Measurements from ENCODE around the gene PIP5K1B.

The PIP5K1B gene

DNA sequence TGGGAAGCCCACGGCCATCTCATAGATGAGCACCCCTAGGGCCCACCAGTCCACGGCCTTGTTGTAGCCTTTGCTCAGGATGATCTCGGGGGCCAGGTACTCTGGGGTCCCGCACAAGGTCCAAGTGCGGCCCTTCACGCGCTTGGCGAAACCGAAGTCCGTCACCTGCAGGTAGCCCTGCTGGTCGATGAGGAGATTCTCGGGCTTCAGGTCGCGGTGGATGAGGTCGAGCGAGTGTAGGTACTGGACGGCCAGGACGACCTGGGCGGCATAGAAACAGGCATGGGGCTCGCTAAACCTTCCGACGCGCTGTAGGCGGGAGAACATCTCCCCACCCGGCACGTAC is 308.3 kb downstream of the PIP5K1B start:
- no peaks in the 10 kb centered on the region for H3K9me3 ChIP-seq (ENCODE audit: control insufficient read depth, low read length)

DNA sequence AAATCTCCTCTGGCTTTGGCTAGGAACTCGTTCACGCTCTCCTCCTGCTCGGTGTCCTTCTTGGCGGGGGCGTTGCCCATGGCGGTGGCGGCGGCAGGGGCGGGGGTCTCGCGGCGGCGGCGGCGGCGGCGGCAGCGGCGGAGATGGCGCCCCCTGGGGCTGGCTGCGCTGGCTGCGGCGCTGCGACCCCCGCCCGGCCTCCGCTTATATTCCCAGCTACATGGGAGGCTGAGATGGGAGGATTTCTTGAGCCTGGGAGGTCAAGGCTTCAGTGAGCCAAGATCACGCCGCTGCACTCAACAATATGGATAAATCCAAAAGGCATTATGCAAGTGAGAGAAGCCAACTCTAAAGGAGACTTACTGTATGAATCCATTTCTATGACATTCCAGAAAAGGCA is 309.0 kb downstream of the PIP5K1B start, which contains the start of gene PRKACG:
Gene PRKACG, minus strand, starts transcription at position 101 of the 400 bp plus-strand sequence. Its CDS starts 21 bp downstream, at position 80.
- Histone ChIP-seq H3K4me1 (no peaks in the 10 kb centered on the region), H3K27me3 (ENCODE audit: control insufficient read depth, insufficient read depth, low read length) (no peaks in the 10 kb centered on the region), H3K4me2 (ENCODE audit: low read length) (no peak within 1 kb of the TSS), H3K79me2 (no peaks in the 10 kb centered on the region), H3K36me3 (ENCODE audit: control insufficient read depth, insufficient read depth, low read length) (no peaks in the 10 kb centered on the region), H3K27ac (no peak within 1 kb of the TSS), H3K9me3 (ENCODE audit: control insufficient read depth, low read length) (no peaks in the 10 kb centered on the region), H3K4me3 (ENCODE audit: low read depth, low read length) (no peak within 1 kb of the TSS), H2AFZ (no peak within 1 kb of the TSS), H3K9ac (no peak within 1 kb of the TSS)
- TF ChIP-seq, protein P1, sequence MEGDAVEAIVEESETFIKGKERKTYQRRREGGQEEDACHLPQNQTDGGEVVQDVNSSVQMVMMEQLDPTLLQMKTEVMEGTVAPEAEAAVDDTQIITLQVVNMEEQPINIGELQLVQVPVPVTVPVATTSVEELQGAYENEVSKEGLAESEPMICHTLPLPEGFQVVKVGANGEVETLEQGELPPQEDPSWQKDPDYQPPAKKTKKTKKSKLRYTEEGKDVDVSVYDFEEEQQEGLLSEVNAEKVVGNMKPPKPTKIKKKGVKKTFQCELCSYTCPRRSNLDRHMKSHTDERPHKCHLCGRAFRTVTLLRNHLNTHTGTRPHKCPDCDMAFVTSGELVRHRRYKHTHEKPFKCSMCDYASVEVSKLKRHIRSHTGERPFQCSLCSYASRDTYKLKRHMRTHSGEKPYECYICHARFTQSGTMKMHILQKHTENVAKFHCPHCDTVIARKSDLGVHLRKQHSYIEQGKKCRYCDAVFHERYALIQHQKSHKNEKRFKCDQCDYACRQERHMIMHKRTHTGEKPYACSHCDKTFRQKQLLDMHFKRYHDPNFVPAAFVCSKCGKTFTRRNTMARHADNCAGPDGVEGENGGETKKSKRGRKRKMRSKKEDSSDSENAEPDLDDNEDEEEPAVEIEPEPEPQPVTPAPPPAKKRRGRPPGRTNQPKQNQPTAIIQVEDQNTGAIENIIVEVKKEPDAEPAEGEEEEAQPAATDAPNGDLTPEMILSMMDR (IDR thresholded peaks at IDR 0.05), result no peak

More for the DNA sequence above, 308.3 kb downstream of the PIP5K1B start:
- Histone ChIP-seq H3K36me3 (ENCODE audit: control insufficient read depth, insufficient read depth, low read length) (no peaks in the 10 kb centered on the region), H3K27me3 (ENCODE audit: control insufficient read depth, insufficient read depth, low read length) (no peaks in the 10 kb centered on the region), H3K4me2 (ENCODE audit: low read length) (no peak overlapping the region), H2AFZ (no peak overlapping the region), H3K79me2 (no peaks in the 10 kb centered on the region), H3K4me1 (no peaks in the 10 kb centered on the region), H3K4me3 (ENCODE audit: low read depth, low read length) (no peak overlapping the region), H3K27ac (no peak overlapping the region), H3K9ac (no peak overlapping the region)
- TF ChIP-seq, protein P1 (IDR thresholded peaks at IDR 0.05), result no peak

DNA sequence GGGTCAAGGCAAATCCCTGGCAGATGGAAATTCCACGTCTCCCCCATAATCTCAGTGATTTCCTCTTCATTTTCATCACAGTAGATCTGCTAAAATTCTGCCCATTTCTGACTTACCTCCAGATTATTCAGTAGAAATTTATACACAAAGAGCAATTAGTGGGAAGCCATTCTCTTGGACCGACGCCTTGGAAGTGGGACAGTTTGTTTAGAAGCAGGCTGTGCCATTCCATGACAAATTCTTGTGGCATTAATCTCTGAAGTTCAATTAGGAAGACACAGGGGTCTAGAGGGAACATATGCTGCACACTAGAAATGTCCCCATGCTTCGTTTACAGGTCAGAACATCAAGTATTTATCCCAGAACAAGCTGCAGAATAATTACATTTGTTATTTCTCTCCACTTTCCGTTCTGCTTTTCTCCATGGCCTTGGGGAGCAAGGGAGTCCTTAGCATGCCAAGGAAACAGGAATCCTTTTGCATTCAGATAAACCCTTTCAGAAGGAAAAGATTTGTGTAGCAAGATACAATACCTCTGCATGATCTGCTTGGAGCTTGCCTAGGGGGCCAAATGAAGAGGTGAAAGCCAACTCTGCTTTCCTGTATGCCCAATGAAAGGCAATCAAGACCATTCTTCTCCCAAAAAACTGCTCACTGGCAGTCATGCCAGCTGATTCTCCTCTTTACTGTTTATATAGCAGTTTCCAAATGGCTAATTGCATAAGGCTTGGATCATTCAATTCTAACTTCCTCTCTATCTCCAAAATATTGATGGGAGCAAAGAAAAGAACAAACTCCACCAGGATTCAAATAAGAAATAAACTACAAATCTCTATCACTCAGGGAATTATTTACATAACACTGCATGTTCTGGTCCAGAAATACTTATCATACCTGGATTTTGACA is 311.4 kb downstream of the PIP5K1B start:
- H3K9me3 ChIP-seq (ENCODE audit: control insufficient read depth, low read length), result no peaks in the 10 kb centered on the region
- TF ChIP-seq, protein P1 (IDR thresholded peaks at IDR 0.05), result no peak
- H3K27ac ChIP-seq, result no peak overlapping the region
- H3K9ac ChIP-seq, result no peak overlapping the region
- H2AFZ ChIP-seq, result no peak overlapping the region
- H3K4me1 ChIP-seq, result no peaks in the 10 kb centered on the region
- H3K4me2 ChIP-seq (ENCODE audit: low read length), result no peak overlapping the region
- H3K4me3 ChIP-seq (ENCODE audit: low read depth, low read length), result no peak overlapping the region
- H3K27me3 ChIP-seq (ENCODE audit: control insufficient read depth, insufficient read depth, low read length), result no peaks in the 10 kb centered on the region
- no peaks in the 10 kb centered on the region for H3K79me2 ChIP-seq
- H3K36me3 ChIP-seq (ENCODE audit: control insufficient read depth, insufficient read depth, low read length), result no peaks in the 10 kb centered on the region

DNA sequence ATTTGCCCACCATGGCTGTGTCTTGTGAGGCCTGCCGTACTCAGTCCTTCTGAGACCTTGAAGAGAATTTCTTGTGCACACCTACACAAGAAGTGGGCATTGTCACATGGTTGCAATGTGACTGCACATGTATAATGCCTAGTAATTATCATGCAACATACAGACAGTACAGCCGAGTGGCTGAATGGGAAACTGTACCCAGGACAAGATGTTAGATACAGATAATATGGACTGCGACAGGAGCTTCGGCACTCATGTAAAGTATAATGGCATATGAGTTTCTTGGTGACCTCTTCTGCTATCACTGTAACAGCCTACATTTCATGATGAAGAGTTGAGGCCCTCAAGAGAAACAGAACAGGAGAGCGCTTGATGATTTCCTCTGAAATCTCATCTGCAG is 313.7 kb downstream of the PIP5K1B start:
- Histone ChIP-seq H3K9me3 (ENCODE audit: control insufficient read depth, low read length) (no peaks in the 10 kb centered on the region), H3K4me3 (ENCODE audit: low read depth, low read length) (no peak overlapping the region), H3K4me2 (ENCODE audit: low read length) (no peak overlapping the region), H3K79me2 (no peaks in the 10 kb centered on the region), H2AFZ (no peak overlapping the region), H3K27ac (no peak overlapping the region), H3K4me1 (no peaks in the 10 kb centered on the region), H3K27me3 (ENCODE audit: control insufficient read depth, insufficient read depth, low read length) (no peaks in the 10 kb centered on the region), H3K36me3 (ENCODE audit: control insufficient read depth, insufficient read depth, low read length) (no peaks in the 10 kb centered on the region), H3K9ac (no peak overlapping the region)
- TF ChIP-seq, protein P1 (IDR thresholded peaks at IDR 0.05), result no peak

DNA sequence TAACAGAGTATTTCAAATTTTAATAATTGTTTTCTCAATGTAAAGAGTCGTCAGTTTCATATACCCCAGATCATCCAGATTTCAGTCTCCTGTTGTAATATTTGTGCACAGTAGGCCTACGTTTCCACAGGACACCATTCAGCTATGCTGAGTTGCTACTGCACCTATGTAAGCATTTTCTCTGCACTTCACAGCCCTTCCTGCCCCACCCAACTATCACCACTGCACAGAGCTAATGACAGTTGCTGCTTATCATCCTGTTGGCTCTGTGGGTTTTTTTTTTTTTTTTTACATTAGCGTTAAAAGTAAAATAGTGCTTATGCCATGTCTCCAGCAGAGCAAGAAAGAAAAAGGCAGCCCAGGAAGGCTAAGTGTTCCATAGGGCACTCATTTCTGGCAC is 314.8 kb downstream of the PIP5K1B start:
- Histone ChIP-seq H3K79me2 (no peaks in the 10 kb centered on the region), H3K27ac (no peak overlapping the region), H3K9ac (no peak overlapping the region), H3K4me3 (ENCODE audit: low read depth, low read length) (no peak overlapping the region), H3K9me3 (ENCODE audit: control insufficient read depth, low read length) (no peaks in the 10 kb centered on the region), H3K4me2 (ENCODE audit: low read length) (no peak overlapping the region), H3K36me3 (ENCODE audit: control insufficient read depth, insufficient read depth, low read length) (no peaks in the 10 kb centered on the region), H3K4me1 (no peaks in the 10 kb centered on the region), H3K27me3 (ENCODE audit: control insufficient read depth, insufficient read depth, low read length) (no peaks in the 10 kb centered on the region), H2AFZ (no peak overlapping the region)
- TF ChIP-seq, protein P1 (IDR thresholded peaks at IDR 0.05), result no peak
